IPS-18a (cell line): Measurements from ENCODE around the gene TOGARAM1.

ENCODE experiments used
- H3K27ac ChIP-seq: one replicate; pipeline ENCODE4 v1.5.1; 2013; ENCODE audit warnings: low read length
- H3K27me3 ChIP-seq: one replicate; pipeline ENCODE4 v1.6.1; 2013; ENCODE audit warnings: mild to moderate bottlenecking, low read length; ENCODE audit not compliant: control insufficient read depth, insufficient read depth
- H3K36me3 ChIP-seq: one replicate; pipeline ENCODE4 v1.6.1; 2013; ENCODE audit warnings: low read depth, low read length; ENCODE audit not compliant: control insufficient read depth
- H3K4me1 ChIP-seq: one replicate; pipeline ENCODE4 v1.6.1; 2013; ENCODE audit warnings: low read depth, low read length; ENCODE audit not compliant: control insufficient read depth
- H3K4me3 ChIP-seq: one replicate; pipeline ENCODE4 v1.5.1; 2013; ENCODE audit warnings: low read length
- H3K9ac ChIP-seq: one replicate; pipeline ENCODE4 v1.6.1; 2013; ENCODE audit warnings: mild to moderate bottlenecking, low read length, moderate library complexity
- H3K9me3 ChIP-seq: one replicate; pipeline ENCODE4 v1.6.1; 2013; ENCODE audit warnings: low read depth, low read length; ENCODE audit not compliant: control insufficient read depth

TOGARAM1 gene

GRCh38 chr14:44963044-44963528 lies 1.1 kb downstream of the TOGARAM1 start:
- Histone ChIP-seq H3K27ac (no peak overlapping the region), H3K4me1 (peaks cover 31% of the 10 kb centered on the region), H3K36me3 (no peaks in the 10 kb centered on the region), H3K9ac (peak overlapping the region; percentile 80), H3K9me3 (no peaks in the 10 kb centered on the region), H3K27me3 (no peaks in the 10 kb centered on the region), H3K4me3 (peak overlapping the region; percentile 78)

DNA sequence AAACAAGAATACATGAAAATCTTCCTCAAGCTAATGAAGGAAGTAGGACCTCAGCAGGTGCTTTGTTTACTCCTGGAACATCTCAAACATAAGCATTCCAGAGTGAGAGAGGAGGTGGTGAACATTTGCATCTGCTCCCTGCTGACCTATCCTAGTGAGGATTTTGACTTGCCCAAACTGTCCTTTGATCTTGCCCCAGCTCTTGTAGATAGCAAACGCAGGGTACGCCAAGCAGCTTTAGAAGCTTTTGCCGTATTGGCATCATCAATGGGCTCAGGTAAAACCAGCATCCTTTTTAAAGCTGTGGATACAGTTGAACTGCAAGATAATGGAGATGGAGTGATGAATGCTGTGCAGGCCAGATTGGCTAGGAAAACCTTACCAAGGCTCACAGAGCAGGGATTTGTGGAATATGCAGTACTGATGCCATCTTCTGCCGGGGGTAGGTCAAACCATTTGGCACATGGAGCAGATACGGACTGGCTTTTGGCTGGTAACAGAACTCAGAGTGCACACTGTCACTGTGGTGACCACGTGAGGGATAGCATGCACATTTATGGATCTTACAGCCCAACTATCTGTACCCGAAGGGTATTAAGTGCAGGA lies 1.9 kb downstream of the TOGARAM1 start:
- no peak overlapping the region for H3K27ac ChIP-seq
- H3K27me3 ChIP-seq, result no peaks in the 10 kb centered on the region
- H3K9me3 ChIP-seq, result no peaks in the 10 kb centered on the region
- H3K9ac ChIP-seq, result peak overlapping the region; percentile 47
- no peaks in the 10 kb centered on the region for H3K36me3 ChIP-seq
- peaks cover 31% of the 10 kb centered on the region for H3K4me1 ChIP-seq
- H3K4me3 ChIP-seq, result peak overlapping the region; percentile 78

DNA sequence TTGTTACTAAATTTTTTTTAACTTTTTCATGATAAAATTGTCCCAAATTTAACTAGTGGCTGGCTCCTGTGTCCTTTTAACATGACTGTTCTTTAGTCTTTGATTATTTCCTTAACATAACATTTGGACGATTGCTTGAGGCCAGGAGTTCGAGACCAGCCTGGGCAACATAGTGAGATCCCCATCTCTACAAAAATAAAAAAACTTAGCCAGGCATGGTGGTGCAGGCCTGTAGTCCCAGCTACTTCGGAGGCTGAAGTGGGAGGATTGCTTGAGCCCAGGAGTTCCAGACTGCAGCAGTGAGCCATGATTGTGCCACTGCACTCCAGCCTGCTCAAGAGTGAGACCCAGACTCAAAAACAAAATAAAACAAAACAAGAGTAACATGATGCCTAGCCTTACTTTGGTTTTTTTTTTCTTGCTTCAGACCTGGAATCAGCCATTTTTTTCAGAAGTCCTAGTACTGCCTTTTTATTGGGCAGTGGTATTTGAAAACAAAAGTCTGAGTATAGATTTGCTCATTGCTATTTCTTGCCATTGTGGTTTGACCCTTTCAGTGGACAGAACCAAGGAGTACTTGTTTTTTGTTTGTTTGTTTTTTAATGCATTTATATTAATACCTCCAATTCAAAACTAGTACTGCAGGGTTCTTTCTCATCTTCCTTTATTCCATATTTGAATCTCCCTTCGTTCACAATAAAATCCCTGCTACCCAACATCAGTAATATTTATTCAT lies 4.8 kb downstream of the TOGARAM1 start:
- no peaks in the 10 kb centered on the region for H3K27me3 ChIP-seq
- no peak overlapping the region for H3K27ac ChIP-seq
- peaks cover 20% of the 10 kb centered on the region for H3K4me1 ChIP-seq
- H3K9ac ChIP-seq, result no peak overlapping the region
- H3K36me3 ChIP-seq, result no peaks in the 10 kb centered on the region
- peak overlapping the region; percentile 29 for H3K4me3 ChIP-seq
- no peaks in the 10 kb centered on the region for H3K9me3 ChIP-seq

- Histone ChIP-seq H3K9me3 (no peaks in the 10 kb centered on the region), H3K9ac (no peak overlapping the region), H3K27ac (no peak overlapping the region), H3K36me3 (no peaks in the 10 kb centered on the region), H3K4me1 (peaks cover 15% of the 10 kb centered on the region), H3K4me3 (no peak overlapping the region), H3K27me3 (no peaks in the 10 kb centered on the region)
Observed at GRCh38 chr14:44968714-44969113, 6.7 kb downstream of the TOGARAM1 start.

DNA sequence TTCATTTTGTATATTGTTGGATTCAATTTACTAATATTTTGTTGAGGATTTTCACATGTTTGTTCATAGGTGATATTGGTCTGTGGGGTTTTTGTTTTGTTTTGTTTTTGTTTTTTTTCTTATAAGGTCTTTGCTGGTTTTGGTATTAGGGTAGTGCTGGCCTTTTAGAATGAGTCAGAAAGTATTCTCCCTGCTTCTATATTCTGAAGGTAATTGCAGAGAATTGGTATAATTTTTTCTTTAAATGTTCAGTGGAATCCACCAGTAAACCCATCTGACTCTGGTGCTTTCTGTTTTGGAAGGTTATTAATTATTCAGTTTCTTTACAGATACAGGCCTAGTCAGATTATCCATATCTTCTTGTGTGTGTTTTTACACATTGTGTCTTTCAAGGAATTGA lies 8.9 kb downstream of the TOGARAM1 start:
- H3K36me3 ChIP-seq, result no peaks in the 10 kb centered on the region
- H3K4me3 ChIP-seq, result no peak overlapping the region
- H3K9me3 ChIP-seq, result no peaks in the 10 kb centered on the region
- H3K4me1 ChIP-seq, result peaks cover 5% of the 10 kb centered on the region
- no peaks in the 10 kb centered on the region for H3K27me3 ChIP-seq
- no peak overlapping the region for H3K9ac ChIP-seq
- H3K27ac ChIP-seq, result no peak overlapping the region

DNA sequence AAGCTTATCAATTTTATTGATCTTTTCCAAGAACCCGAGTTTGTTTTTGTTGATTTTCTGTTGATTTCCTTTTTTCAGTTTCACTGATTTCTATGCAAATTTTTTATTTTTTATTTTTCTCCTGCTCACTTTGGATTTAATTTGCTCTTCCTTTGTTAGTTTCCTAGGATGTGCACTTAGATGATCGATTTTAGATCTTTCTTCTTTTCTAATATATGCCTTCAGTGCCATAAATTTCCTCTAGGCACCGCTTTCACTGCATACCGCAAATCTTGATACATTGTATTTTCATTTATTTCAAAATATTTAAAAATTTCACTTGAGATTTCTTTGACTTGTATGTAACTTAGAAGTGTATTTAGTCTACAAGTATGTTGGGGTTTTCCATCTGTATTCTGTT lies 9.5 kb downstream of the TOGARAM1 start:
- Histone ChIP-seq H3K4me1 (peaks cover 5% of the 10 kb centered on the region), H3K9me3 (no peaks in the 10 kb centered on the region), H3K9ac (no peak overlapping the region), H3K27me3 (no peaks in the 10 kb centered on the region), H3K4me3 (no peak overlapping the region), H3K27ac (no peak overlapping the region), H3K36me3 (no peaks in the 10 kb centered on the region)

DNA sequence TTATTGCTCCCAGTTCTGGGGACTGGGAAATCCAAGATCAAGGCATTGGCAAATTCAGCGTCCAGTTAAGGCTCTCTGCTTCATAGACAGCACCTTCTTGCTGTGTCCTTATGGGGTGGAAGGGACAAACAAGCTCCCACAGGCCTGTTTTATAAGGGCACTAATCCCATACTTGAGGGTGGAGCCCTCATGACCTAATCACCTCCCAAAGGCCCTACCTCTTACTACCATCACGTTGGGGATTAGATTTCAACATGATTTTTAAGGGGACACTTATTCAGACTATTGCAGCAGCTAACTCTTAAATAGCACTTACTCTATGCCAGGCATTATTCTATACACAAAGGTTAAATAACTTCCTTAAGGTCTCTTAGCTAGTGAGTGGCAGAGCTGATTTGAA lies 17.3 kb downstream of the TOGARAM1 start:
- Histone ChIP-seq H3K36me3 (no peaks in the 10 kb centered on the region), H3K9ac (no peak overlapping the region), H3K4me3 (no peak overlapping the region), H3K4me1 (no peaks in the 10 kb centered on the region), H3K27ac (no peak overlapping the region), H3K9me3 (no peaks in the 10 kb centered on the region), H3K27me3 (no peaks in the 10 kb centered on the region)

DNA sequence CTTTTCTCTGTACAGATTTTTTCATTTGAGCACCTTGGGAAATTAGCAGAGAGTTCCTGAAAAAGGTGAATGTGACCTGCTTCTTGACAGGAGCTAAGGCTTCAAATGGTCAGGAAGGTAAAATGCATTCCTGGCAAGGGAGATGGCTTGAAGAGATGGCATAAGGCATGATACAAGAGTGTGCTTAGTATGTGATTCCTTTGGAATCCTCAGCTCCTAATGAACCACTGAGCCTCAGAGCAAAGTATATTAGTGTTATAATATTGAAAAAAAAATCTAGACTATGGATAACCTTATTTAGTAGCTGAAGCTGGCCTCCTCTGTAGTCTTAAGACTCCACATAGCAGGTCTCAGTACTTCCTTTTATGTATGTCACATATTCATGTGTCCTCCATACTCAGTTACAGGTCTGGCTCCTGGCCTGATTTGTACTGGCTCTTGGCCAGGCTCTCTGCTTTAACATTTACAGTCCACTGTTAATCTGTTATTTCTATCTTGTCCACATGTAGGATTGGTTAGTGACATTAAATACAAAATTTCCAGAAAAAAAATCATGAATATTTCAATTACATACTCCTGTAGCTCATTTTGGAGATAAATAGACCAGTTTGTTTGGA lies 17.9 kb downstream of the TOGARAM1 start:
- no peaks in the 10 kb centered on the region for H3K9me3 ChIP-seq
- no peak overlapping the region for H3K27ac ChIP-seq
- H3K36me3 ChIP-seq, result no peaks in the 10 kb centered on the region

GRCh38 chr14:44981198-44981597 lies 19.2 kb downstream of the TOGARAM1 start:
- Histone ChIP-seq H3K36me3 (no peaks in the 10 kb centered on the region), H3K4me3 (no peak overlapping the region), H3K4me1 (no peaks in the 10 kb centered on the region), H3K27ac (no peak overlapping the region), H3K27me3 (no peaks in the 10 kb centered on the region), H3K9ac (no peak overlapping the region), H3K9me3 (no peaks in the 10 kb centered on the region)

More for the DNA sequence above, 17.9 kb downstream of the TOGARAM1 start:
- Histone ChIP-seq H3K4me3 (no peak overlapping the region), H3K27me3 (no peaks in the 10 kb centered on the region), H3K4me1 (no peaks in the 10 kb centered on the region), H3K9ac (no peak overlapping the region)

- no peaks in the 10 kb centered on the region for H3K36me3 ChIP-seq
- no peak overlapping the region for H3K9ac ChIP-seq
- H3K9me3 ChIP-seq, result no peaks in the 10 kb centered on the region
- no peak overlapping the region for H3K4me3 ChIP-seq
- no peak overlapping the region for H3K27ac ChIP-seq
- no peaks in the 10 kb centered on the region for H3K27me3 ChIP-seq
- no peaks in the 10 kb centered on the region for H3K4me1 ChIP-seq
Observed at GRCh38 chr14:44982594-44982993, 20.6 kb downstream of the TOGARAM1 start.

DNA sequence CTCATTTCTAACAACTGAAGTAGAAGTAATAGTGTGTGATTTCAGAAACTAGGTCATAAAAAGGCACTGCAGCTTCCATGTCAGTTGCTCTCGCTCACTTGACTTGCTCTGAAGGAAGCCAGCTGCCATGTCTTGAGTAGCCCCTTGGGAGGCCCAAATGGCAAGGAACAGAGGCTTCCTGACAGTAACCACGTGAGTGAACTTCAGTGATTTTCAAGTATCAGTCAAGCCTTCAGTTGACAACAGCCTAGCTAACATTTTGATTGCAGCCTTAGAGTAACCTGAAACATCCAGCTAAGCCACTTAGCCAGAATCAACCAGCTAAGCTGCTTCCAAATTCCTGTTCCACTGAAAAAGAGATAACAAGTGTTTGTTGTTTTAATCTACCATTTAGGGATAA lies 26.7 kb downstream of the TOGARAM1 start:
- no peaks in the 10 kb centered on the region for H3K36me3 ChIP-seq
- H3K4me3 ChIP-seq, result no peak overlapping the region
- no peaks in the 10 kb centered on the region for H3K4me1 ChIP-seq
- H3K27me3 ChIP-seq, result no peaks in the 10 kb centered on the region
- H3K27ac ChIP-seq, result no peak overlapping the region
- no peaks in the 10 kb centered on the region for H3K9me3 ChIP-seq
- no peak overlapping the region for H3K9ac ChIP-seq
